ENCODE results near the gene MTHFD1L.

MTHFD1L gene

GRCh38 chr6:150949526-150949925 lies 84.0 kb downstream of the MTHFD1L start:
- ATAC-seq (ENCODE audit: insufficient read depth, low read depth), result no peak
- Histone ChIP-seq H3K79me2 (ENCODE audit: insufficient read depth, low read length) (no peaks in the 10 kb centered on the region), H4K20me1 (ENCODE audit: insufficient read depth, low read length) (no peaks in the 10 kb centered on the region), H3K27ac (ENCODE audit: low read length) (no peak overlapping the region), H3K4me3 (ENCODE audit: low read depth in 1 of 2, low read length in 2 of 2) (no peak overlapping the region), H3K36me3 (ENCODE audit: insufficient read depth, low read length) (peaks cover 70% of the 10 kb centered on the region), H2AFZ (ENCODE audit: low read depth, low read length) (no peak overlapping the region), H3K27me3 (ENCODE audit: insufficient read depth, low read length, poor library complexity) (no peaks in the 10 kb centered on the region), H3K9ac (ENCODE audit: low read depth, low read length) (no peak overlapping the region), H3K9me3 (ENCODE audit: insufficient read depth, low read length, severe bottlenecking) (no peaks in the 10 kb centered on the region), H3K4me2 (ENCODE audit: insufficient read depth, low read length) (no peak overlapping the region), H3K4me1 (ENCODE audit: insufficient read depth, low read length) (no peaks in the 10 kb centered on the region)
- DNase-seq, result no peak
- no peak for TF ChIP-seq EZH2 (IDR thresholded peaks at IDR 0.05; ENCODE audit: borderline replicate concordance, low read depth, low read length, severe bottlenecking)
- TF ChIP-seq, protein P1, sequence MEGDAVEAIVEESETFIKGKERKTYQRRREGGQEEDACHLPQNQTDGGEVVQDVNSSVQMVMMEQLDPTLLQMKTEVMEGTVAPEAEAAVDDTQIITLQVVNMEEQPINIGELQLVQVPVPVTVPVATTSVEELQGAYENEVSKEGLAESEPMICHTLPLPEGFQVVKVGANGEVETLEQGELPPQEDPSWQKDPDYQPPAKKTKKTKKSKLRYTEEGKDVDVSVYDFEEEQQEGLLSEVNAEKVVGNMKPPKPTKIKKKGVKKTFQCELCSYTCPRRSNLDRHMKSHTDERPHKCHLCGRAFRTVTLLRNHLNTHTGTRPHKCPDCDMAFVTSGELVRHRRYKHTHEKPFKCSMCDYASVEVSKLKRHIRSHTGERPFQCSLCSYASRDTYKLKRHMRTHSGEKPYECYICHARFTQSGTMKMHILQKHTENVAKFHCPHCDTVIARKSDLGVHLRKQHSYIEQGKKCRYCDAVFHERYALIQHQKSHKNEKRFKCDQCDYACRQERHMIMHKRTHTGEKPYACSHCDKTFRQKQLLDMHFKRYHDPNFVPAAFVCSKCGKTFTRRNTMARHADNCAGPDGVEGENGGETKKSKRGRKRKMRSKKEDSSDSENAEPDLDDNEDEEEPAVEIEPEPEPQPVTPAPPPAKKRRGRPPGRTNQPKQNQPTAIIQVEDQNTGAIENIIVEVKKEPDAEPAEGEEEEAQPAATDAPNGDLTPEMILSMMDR (IDR thresholded peaks at IDR 0.05; ENCODE audit: borderline replicate concordance, extremely low read depth, low read length, poor library complexity, severe bottlenecking), result no peak

DNA sequence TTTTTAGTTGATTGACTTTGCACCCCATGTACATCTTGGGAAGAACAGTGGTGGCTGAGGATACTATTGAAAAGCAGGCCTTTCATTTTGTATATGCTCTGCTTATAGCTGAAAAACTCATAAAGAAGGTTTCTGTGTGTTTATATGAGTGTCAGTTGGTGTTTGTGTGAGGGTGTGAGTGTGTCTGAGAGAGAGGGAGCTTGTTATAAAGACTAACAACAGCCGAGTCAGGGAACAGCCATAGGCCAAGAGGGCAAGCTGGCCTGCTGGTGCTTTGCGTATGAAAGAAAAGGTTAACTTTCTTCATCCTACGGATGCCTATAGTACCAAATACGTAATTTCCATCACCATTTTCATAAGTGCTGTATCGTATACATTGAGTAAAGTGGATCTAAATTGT lies 88.3 kb downstream of the MTHFD1L start:
- Histone ChIP-seq H3K79me2 (ENCODE audit: insufficient read depth, low read length) (no peaks in the 10 kb centered on the region), H3K9me3 (ENCODE audit: insufficient read depth, low read length, severe bottlenecking) (no peaks in the 10 kb centered on the region), H3K9ac (ENCODE audit: low read depth, low read length) (no peak overlapping the region), H3K27me3 (ENCODE audit: insufficient read depth, low read length, poor library complexity) (no peaks in the 10 kb centered on the region), H3K36me3 (ENCODE audit: insufficient read depth, low read length) (peaks cover 80% of the 10 kb centered on the region), H4K20me1 (ENCODE audit: insufficient read depth, low read length) (no peaks in the 10 kb centered on the region), H2AFZ (ENCODE audit: low read depth, low read length) (no peak overlapping the region), H3K4me1 (ENCODE audit: insufficient read depth, low read length) (no peaks in the 10 kb centered on the region), H3K27ac (ENCODE audit: low read length) (no peak overlapping the region), H3K4me3 (ENCODE audit: low read depth in 1 of 2, low read length in 2 of 2) (no peak overlapping the region), H3K4me2 (ENCODE audit: insufficient read depth, low read length) (no peak overlapping the region)
- ATAC-seq (ENCODE audit: insufficient read depth, low read depth) (no peak), DNase-seq (no peak)
- no peak for TF ChIP-seq EZH2 (IDR thresholded peaks at IDR 0.05; ENCODE audit: borderline replicate concordance, low read depth, low read length, severe bottlenecking)
- TF ChIP-seq, protein P1 (IDR thresholded peaks at IDR 0.05; ENCODE audit: borderline replicate concordance, extremely low read depth, low read length, poor library complexity, severe bottlenecking), result no peak

GRCh38 chr6:150959166-150959565 lies 93.7 kb downstream of the MTHFD1L start:
- Histone ChIP-seq H2AFZ (ENCODE audit: low read depth, low read length) (no peak overlapping the region), H3K9ac (ENCODE audit: low read depth, low read length) (no peak overlapping the region), H3K27me3 (ENCODE audit: insufficient read depth, low read length, poor library complexity) (no peaks in the 10 kb centered on the region), H3K4me3 (ENCODE audit: low read depth in 1 of 2, low read length in 2 of 2) (no peak overlapping the region), H3K79me2 (ENCODE audit: insufficient read depth, low read length) (no peaks in the 10 kb centered on the region), H3K36me3 (ENCODE audit: insufficient read depth, low read length) (peaks cover 69% of the 10 kb centered on the region), H4K20me1 (ENCODE audit: insufficient read depth, low read length) (no peaks in the 10 kb centered on the region), H3K27ac (ENCODE audit: low read length) (no peak overlapping the region), H3K4me2 (ENCODE audit: insufficient read depth, low read length) (no peak overlapping the region), H3K4me1 (ENCODE audit: insufficient read depth, low read length) (no peaks in the 10 kb centered on the region), H3K9me3 (ENCODE audit: insufficient read depth, low read length, severe bottlenecking) (no peaks in the 10 kb centered on the region)
- TF ChIP-seq, protein P1 (IDR thresholded peaks at IDR 0.05; ENCODE audit: borderline replicate concordance, extremely low read depth, low read length, poor library complexity, severe bottlenecking), result no peak
- TF ChIP-seq EZH2 (IDR thresholded peaks at IDR 0.05; ENCODE audit: borderline replicate concordance, low read depth, low read length, severe bottlenecking), result no peak
- ATAC-seq (ENCODE audit: insufficient read depth, low read depth), result no peak
- DNase-seq, result no peak

DNA sequence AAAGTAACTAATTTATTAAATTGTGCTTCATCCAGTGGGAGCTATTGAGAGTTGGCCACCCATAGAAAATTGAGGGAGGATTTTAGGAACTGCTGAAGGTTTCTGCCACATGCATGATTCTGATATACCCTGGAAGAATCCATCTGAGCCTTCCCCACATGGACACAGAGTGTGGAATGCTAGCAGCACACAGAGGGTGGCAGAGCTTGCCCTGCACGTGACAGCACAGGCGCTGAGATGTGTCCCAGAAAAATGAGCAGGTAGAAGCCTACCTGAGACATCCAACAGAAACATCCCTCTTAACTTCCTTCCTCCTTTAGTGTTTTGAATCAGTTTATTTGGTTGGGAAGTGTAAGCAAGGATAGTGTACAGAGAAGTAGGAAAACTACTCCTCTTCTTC lies 96.9 kb downstream of the MTHFD1L start:
- Histone ChIP-seq H3K27ac (ENCODE audit: low read length) (no peak overlapping the region), H3K4me1 (ENCODE audit: insufficient read depth, low read length) (no peaks in the 10 kb centered on the region), H3K79me2 (ENCODE audit: insufficient read depth, low read length) (no peaks in the 10 kb centered on the region), H3K9me3 (ENCODE audit: insufficient read depth, low read length, severe bottlenecking) (no peaks in the 10 kb centered on the region), H3K27me3 (ENCODE audit: insufficient read depth, low read length, poor library complexity) (no peaks in the 10 kb centered on the region), H3K4me3 (ENCODE audit: low read depth in 1 of 2, low read length in 2 of 2) (no peak overlapping the region), H3K4me2 (ENCODE audit: insufficient read depth, low read length) (no peak overlapping the region), H2AFZ (ENCODE audit: low read depth, low read length) (no peak overlapping the region), H3K36me3 (ENCODE audit: insufficient read depth, low read length) (peaks cover 70% of the 10 kb centered on the region), H4K20me1 (ENCODE audit: insufficient read depth, low read length) (no peaks in the 10 kb centered on the region), H3K9ac (ENCODE audit: low read depth, low read length) (no peak overlapping the region)
- ATAC-seq (ENCODE audit: insufficient read depth, low read depth) (no peak), DNase-seq (no peak)
- TF ChIP-seq EZH2 (IDR thresholded peaks at IDR 0.05; ENCODE audit: borderline replicate concordance, low read depth, low read length, severe bottlenecking), result no peak
- TF ChIP-seq, protein P1 (IDR thresholded peaks at IDR 0.05; ENCODE audit: borderline replicate concordance, extremely low read depth, low read length, poor library complexity, severe bottlenecking), result no peak

Measured in DND-41 (cell line).